DND-41 (cell line): ENCODE data around the gene AK5.

Experiments used
- ATAC-seq: fragments of 200-7000 bp; cut with Tn5 transposase; 3 replicates; pipeline ENCODE4 v1.9.1; 2021; ENCODE audit warnings: low read depth; ENCODE audit not compliant: insufficient read depth
- DNase-seq: peaks from one replicate; pipeline ENCODE4 v3.0.0-alpha.2; 2020
- H2AFZ ChIP-seq: 2 replicates; pipeline ENCODE4 v1.6.0; 2012; ENCODE audit warnings: low read depth, low read length
- H3K27ac ChIP-seq: 2 replicates; pipeline ENCODE4 v1.5.1; 2012; ENCODE audit warnings: low read length, inconsistent platforms
- H3K27me3 ChIP-seq: fragments of 200-600 bp; sonication (generic); 2 replicates; pipeline ENCODE4 v1.6.0; 2012; ENCODE audit warnings: low read length, mild to moderate bottlenecking, inconsistent platforms; ENCODE audit not compliant: insufficient read depth, poor library complexity
- H3K36me3 ChIP-seq: 2 replicates; pipeline ENCODE4 v1.5.1; 2012; ENCODE audit warnings: low read length, inconsistent platforms; ENCODE audit not compliant: insufficient read depth
- H3K4me1 ChIP-seq: 2 replicates; pipeline ENCODE4 v1.5.1; 2012; ENCODE audit warnings: mild to moderate bottlenecking, low read length; ENCODE audit not compliant: insufficient read depth
- H3K4me2 ChIP-seq: 2 replicates; pipeline ENCODE4 v1.6.0; 2012; ENCODE audit warnings: mild to moderate bottlenecking, moderate library complexity, low read length, inconsistent platforms; ENCODE audit not compliant: insufficient read depth
- H3K4me3 ChIP-seq, 2 experiments: fragments of 200-600 bp in 1 of 2; shearing (Covaris generic) in 1 of 2; 2 replicates each; pipeline ENCODE4 v1.5.1; 2012 to 2016; ENCODE audit warnings: inconsistent platforms in 2 of 2, low read length in 2 of 2, mild to moderate bottlenecking in 2 of 2, low read depth in 1 of 2, moderate library complexity in 1 of 2
- H3K79me2 ChIP-seq: 2 replicates; pipeline ENCODE4 v1.6.0; 2012; ENCODE audit warnings: low read length, inconsistent platforms; ENCODE audit not compliant: insufficient read depth
- H3K9ac ChIP-seq: 2 replicates; pipeline ENCODE4 v1.6.0; 2012; ENCODE audit warnings: low read depth, mild to moderate bottlenecking, inconsistent platforms, low read length, moderate library complexity
- H3K9me3 ChIP-seq: 2 replicates; pipeline ENCODE4 v1.5.1; 2012; ENCODE audit warnings: low read length, moderate library complexity, mild to moderate bottlenecking, inconsistent platforms; ENCODE audit not compliant: insufficient read depth, severe bottlenecking
- H4K20me1 ChIP-seq: 2 replicates; pipeline ENCODE4 v1.6.0; 2012; ENCODE audit warnings: low read length; ENCODE audit not compliant: insufficient read depth
- EZH2 ChIP-seq: IDR thresholded peaks from 3 replicates; pipeline ENCODE4 v1.6.1; 2012; ENCODE audit warnings: borderline replicate concordance, low read depth, mild to moderate bottlenecking, moderate library complexity, low read length, inconsistent platforms; ENCODE audit not compliant: severe bottlenecking
- TF ChIP-seq, protein P1 (sequence below): IDR thresholded peaks from 2 replicates; pipeline ENCODE4 v1.5.1; 2012; ENCODE audit warnings: borderline replicate concordance, low read length, moderate library complexity, mild to moderate bottlenecking; ENCODE audit not compliant: poor library complexity, severe bottlenecking; ENCODE audit errors: extremely low read depth

AK5 gene

DNA sequence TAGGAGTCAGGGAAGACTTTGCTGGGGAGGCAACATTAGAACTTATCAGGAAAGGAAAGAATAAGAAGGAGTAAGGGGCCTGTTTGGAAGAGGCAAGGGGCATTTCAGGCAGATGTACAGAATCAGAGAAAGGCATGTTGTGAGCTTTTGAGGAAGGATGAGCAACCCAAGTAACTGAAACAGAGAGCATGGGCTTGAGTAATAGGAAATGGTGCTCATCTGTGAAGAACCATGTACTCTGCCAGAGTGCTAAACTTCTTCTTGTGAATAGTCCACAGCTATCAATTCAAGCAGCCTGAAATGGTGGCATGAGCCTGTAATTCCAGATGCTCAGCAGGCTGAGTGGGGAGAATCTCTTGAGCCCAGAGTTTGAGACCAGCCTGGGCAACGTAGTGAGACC is 43.4 kb upstream of the AK5 start:
- no peak overlapping the region for H2AFZ ChIP-seq
- no peaks in the 10 kb centered on the region for H3K4me1 ChIP-seq
- H3K27me3 ChIP-seq, result no peaks in the 10 kb centered on the region
- H3K27ac ChIP-seq, result no peak overlapping the region
- no peak overlapping the region for H3K4me2 ChIP-seq
- no peak overlapping the region for H3K4me3 ChIP-seq
- no peaks in the 10 kb centered on the region for H3K36me3 ChIP-seq
- no peaks in the 10 kb centered on the region for H3K9me3 ChIP-seq
- TF ChIP-seq, protein P1, sequence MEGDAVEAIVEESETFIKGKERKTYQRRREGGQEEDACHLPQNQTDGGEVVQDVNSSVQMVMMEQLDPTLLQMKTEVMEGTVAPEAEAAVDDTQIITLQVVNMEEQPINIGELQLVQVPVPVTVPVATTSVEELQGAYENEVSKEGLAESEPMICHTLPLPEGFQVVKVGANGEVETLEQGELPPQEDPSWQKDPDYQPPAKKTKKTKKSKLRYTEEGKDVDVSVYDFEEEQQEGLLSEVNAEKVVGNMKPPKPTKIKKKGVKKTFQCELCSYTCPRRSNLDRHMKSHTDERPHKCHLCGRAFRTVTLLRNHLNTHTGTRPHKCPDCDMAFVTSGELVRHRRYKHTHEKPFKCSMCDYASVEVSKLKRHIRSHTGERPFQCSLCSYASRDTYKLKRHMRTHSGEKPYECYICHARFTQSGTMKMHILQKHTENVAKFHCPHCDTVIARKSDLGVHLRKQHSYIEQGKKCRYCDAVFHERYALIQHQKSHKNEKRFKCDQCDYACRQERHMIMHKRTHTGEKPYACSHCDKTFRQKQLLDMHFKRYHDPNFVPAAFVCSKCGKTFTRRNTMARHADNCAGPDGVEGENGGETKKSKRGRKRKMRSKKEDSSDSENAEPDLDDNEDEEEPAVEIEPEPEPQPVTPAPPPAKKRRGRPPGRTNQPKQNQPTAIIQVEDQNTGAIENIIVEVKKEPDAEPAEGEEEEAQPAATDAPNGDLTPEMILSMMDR, result no peak
- no peak for TF ChIP-seq EZH2
- H3K79me2 ChIP-seq, result no peaks in the 10 kb centered on the region
- DNase-seq (no peak), ATAC-seq (no peak)
- H4K20me1 ChIP-seq, result no peaks in the 10 kb centered on the region
- H3K9ac ChIP-seq, result no peak overlapping the region

- no peak for ATAC-seq
- no peak for DNase-seq
- Histone ChIP-seq H3K9ac (no peak overlapping the region), H3K4me3 (no peak overlapping the region), H3K27ac (no peak overlapping the region), H2AFZ (no peak overlapping the region), H3K79me2 (no peaks in the 10 kb centered on the region), H3K27me3 (no peaks in the 10 kb centered on the region), H4K20me1 (no peaks in the 10 kb centered on the region), H3K4me2 (no peak overlapping the region), H3K4me1 (no peaks in the 10 kb centered on the region), H3K36me3 (no peaks in the 10 kb centered on the region), H3K9me3 (no peaks in the 10 kb centered on the region)
- TF ChIP-seq, protein P1, result no peak
Observed at GRCh38 chr1:77239311-77239710, 42.5 kb upstream of the AK5 start.

DNA sequence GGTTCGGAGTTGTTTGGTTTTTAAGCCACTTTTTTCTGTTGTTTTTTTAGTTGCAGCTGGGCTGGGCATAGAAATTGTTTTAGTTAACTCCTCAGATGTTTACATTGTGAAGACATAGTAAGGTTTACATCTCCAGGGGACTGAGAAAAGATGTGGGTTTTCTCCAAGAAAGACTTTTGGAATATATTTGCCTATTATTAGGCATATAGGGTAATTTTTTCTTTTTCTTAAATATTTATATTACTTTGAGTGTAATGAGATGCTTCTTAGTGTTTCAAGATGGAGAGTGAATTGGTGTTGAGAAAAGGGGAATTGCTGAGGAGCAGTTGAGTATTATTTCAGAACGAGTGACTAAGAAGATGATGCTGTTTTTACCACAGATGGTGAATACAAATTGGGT is 36.0 kb upstream of the AK5 start:
- no peaks in the 10 kb centered on the region for H4K20me1 ChIP-seq
- H3K4me3 ChIP-seq, result no peak overlapping the region
- TF ChIP-seq, protein P1, result no peak
- TF ChIP-seq EZH2, result no peak
- H3K27ac ChIP-seq, result no peak overlapping the region
- no peak overlapping the region for H3K9ac ChIP-seq
- H3K4me2 ChIP-seq, result no peak overlapping the region
- no peaks in the 10 kb centered on the region for H3K4me1 ChIP-seq
- H3K36me3 ChIP-seq, result no peaks in the 10 kb centered on the region
- ATAC-seq (no peak), DNase-seq (no peak)
- no peak overlapping the region for H2AFZ ChIP-seq
- H3K27me3 ChIP-seq, result no peaks in the 10 kb centered on the region
- H3K9me3 ChIP-seq, result peaks cover 7% of the 10 kb centered on the region
- no peaks in the 10 kb centered on the region for H3K79me2 ChIP-seq

DNA sequence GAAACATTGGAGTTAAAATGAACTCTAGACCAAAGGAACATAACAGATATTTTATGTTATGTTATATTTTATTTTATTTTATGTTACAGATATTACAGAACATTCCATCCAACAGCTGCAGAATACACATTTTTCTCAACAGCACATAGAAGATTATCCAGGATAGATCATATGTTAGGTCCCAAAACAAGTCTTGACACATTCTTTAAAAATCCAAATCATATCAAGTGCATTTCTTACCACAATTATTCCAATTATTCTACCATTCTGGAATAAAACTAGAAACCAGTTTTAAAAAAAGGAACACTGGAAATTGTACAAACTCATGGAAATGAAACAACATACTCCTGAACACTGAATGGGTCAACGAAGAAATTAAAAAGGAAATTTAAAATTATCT is 31.7 kb upstream of the AK5 start:
- Histone ChIP-seq H3K9me3 (peaks cover 7% of the 10 kb centered on the region), H3K9ac (no peak overlapping the region), H4K20me1 (no peaks in the 10 kb centered on the region), H3K27ac (no peak overlapping the region), H3K27me3 (no peaks in the 10 kb centered on the region), H3K79me2 (no peaks in the 10 kb centered on the region), H3K4me1 (no peaks in the 10 kb centered on the region), H2AFZ (no peak overlapping the region), H3K4me2 (no peak overlapping the region), H3K36me3 (no peaks in the 10 kb centered on the region), H3K4me3 (no peak overlapping the region)
- no peak for ATAC-seq
- no peak for TF ChIP-seq EZH2
- TF ChIP-seq, protein P1, result no peak
- DNase-seq, result no peak
